ENCODE measurements around the gene CIDEC. TPM values are rescaled to one million over a fixed set of nuclear protein-coding genes. Genes with fewer than 3 reads are reported as not detected.

The CIDEC gene
- total and polyA plus RNA-seq, 2 of the 8 experiments (the other 6 are each of a cell fraction or from before 2014, with no cell fraction given): not detected

DNA sequence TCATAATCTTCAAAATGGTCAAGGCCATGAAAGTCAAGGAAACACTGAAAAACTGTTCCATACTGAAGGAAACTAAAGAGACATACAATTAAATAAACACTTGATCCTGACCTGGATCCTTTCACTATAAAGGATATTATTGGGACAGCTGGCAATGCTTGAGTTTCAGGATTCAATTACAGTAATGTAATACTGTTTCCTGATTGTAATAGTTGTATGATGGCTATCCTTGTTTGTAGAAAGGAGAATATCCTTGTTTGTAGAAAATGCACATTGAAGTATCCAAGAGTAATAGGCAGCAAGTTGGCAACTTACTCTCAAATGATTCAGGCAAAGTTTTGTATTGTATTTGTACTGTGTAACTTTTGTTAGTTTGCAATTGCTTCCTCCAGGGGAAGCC lies 4.6 kb downstream of the CIDEC start:
- H3K14ac ChIP-seq (ENCODE audit: insufficient read length): no peak overlapping the region
- no peaks in the 10 kb centered on the region; a peak in 1 of 7 replicates for H3K4me1 ChIP-seq (replicated peaks in 1 of 4; ENCODE audit: control insufficient read depth in 3 of 4, insufficient read depth in 4 of 4, low read length in 3 of 4)
- no peak overlapping the region for H2BK5ac ChIP-seq (ENCODE audit: low read depth, low read length)

More for the DNA sequence above, 4.6 kb downstream of the CIDEC start:
- Histone ChIP-seq H4K5ac (ENCODE audit: insufficient read length, low read depth, low read length) (no peak overlapping the region), H2AK5ac (ENCODE audit: low read depth, low read length) (no peak overlapping the region), H2BK20ac (ENCODE audit: low read length) (no peak overlapping the region), H3K9ac (replicated peaks in 1 of 4; ENCODE audit: extremely low read depth in 1 of 4, low read depth in 3 of 4, low read length in 3 of 4) (no peak overlapping the region), H2BK15ac (ENCODE audit: low read length) (no peak overlapping the region), H3K4me3 (ENCODE audit: extremely low read depth in 1 of 4, insufficient read depth in 2 of 4, low read depth in 3 of 4, low read length in 4 of 4) (no peak overlapping the region), H3K56ac (replicated peaks; ENCODE audit: insufficient read length, low read depth, low read length) (no peak overlapping the region), H3K27ac (ENCODE audit: low read depth, low read length) (no peak overlapping the region), H3K36me3 (ENCODE audit: control insufficient read depth in 2 of 4, insufficient read depth in 4 of 4, low read length in 3 of 4) (no peaks in the 10 kb centered on the region), H3K4ac (replicated peaks; ENCODE audit: insufficient read length, low read depth, low read length) (no peak overlapping the region), H3K23ac (ENCODE audit: insufficient read length) (no peak overlapping the region), H3K23me2 (ENCODE audit: low read depth, low read length) (no peaks in the 10 kb centered on the region), H4K8ac (ENCODE audit: extremely low read depth, insufficient read depth, low read length) (no peak overlapping the region), H3K79me2 (ENCODE audit: control insufficient read depth in 1 of 2, insufficient read depth in 2 of 2, low read length in 2 of 2) (no peaks in the 10 kb centered on the region), H2AFZ (ENCODE audit: low read length) (no peak overlapping the region), H4K20me1 (replicated peaks in 1 of 2; ENCODE audit: control insufficient read depth in 1 of 2, insufficient read depth in 2 of 2, low read length in 2 of 2) (no peaks in the 10 kb centered on the region), H3K79me1 (ENCODE audit: low read depth, low read length) (no peaks in the 10 kb centered on the region), H4K91ac (replicated peaks; ENCODE audit: insufficient read length, low read length) (no peak overlapping the region), H2BK12ac (ENCODE audit: low read depth, low read length) (no peak overlapping the region), H3K18ac (ENCODE audit: extremely low read depth, low read length) (no peak overlapping the region), H3K27me3 (replicated peaks in 1 of 4; ENCODE audit: control insufficient read depth in 3 of 4, extremely low read depth in 1 of 4, insufficient read depth in 3 of 4, low read length in 3 of 4) (no peaks in the 10 kb centered on the region), H2BK120ac (replicated peaks; ENCODE audit: low read depth, low read length) (no peak overlapping the region), H3K4me2 (ENCODE audit: insufficient read depth in 1 of 2, low read depth in 2 of 2, low read length in 2 of 2) (no peak overlapping the region), H3K9me3 (ENCODE audit: insufficient read depth in 2 of 2, low read depth in 1 of 2, low read length in 1 of 2) (no peaks in the 10 kb centered on the region)
- FAIRE-seq (no peak), DNase-seq (ENCODE audit: low read depth in 1 of 2, low spot score in 2 of 2) (no peak)
- ChIA-PET POLR2A (ENCODE audit: partially characterized antibody) (no interaction called here), CTCF (ENCODE audit: partially characterized antibody) (interaction anchor here (1.2 to 2.0 kb wide), 2 partner anchors 26 to 27 kb away, joined by 3 to 4 read pairs; no protein-coding TSS in a partner anchor)
- no peak for TF ChIP-seq ASH2L (IDR thresholded peaks at IDR 0.05; ENCODE audit: low read length)
- TF ChIP-seq SP1 (IDR thresholded peaks at IDR 0.05; ENCODE audit: low read depth, low read length): no peak
- no peak for TF ChIP-seq JUN (IDR thresholded peaks at IDR 0.05; ENCODE audit: low read depth, low read length)
- TF ChIP-seq SP4 (IDR thresholded peaks at IDR 0.05; ENCODE audit: low read length): no peak
- TF ChIP-seq NANOG (IDR thresholded peaks at IDR 0.05; ENCODE audit: insufficient read depth, low read depth, low read length, poor library complexity, severe bottlenecking): no peak
- no peak for TF ChIP-seq POLR2AphosphoS5 (IDR thresholded peaks at IDR 0.05; ENCODE audit: low read depth, low read length)
- TF ChIP-seq RBBP5 (IDR thresholded peaks at IDR 0.05; ENCODE audit: borderline replicate concordance, low read depth, low read length): no peak
- TF ChIP-seq EP300 (IDR thresholded peaks at IDR 0.05; ENCODE audit: borderline replicate concordance in 1 of 2, low read depth in 2 of 2, low read length in 2 of 2): no peak
- TF ChIP-seq SIN3A (conservative IDR thresholded peaks at IDR 0.05 in 1 of 2, IDR thresholded peaks at IDR 0.05 in 1 of 2; ENCODE audit: low read depth in 1 of 2, low read length in 2 of 2): no peak

Data from H1 (cell line).